Measurements from ENCODE around the gene TNFRSF18. TPM values are rescaled to one million over a fixed set of nuclear protein-coding genes. Genes with fewer than 3 reads are reported as not detected.
A peak's percentile ranks its signal among the peaks of the same experiment; 100 is the strongest.

The TNFRSF18 gene
- total RNA-seq, 3 donors from 2014 or later, result 1.6 to 2.2 (median 2.2) TPM

- H3K4me3 ChIP-seq, result no peak overlapping the region
- ATAC-seq, result no peak
- TF ChIP-seq CTCF (IDR thresholded peaks at IDR 0.05), result no peak
- H3K9me3 ChIP-seq, result no peaks in the 10 kb centered on the region
- peaks cover 18% of the 10 kb centered on the region for H3K4me1 ChIP-seq (ENCODE audit: low read depth)
- H3K36me3 ChIP-seq (ENCODE audit: low read depth), result no peaks in the 10 kb centered on the region
- no peak for DNase-seq
- intact Hi-C loops (cut with DNase I, micrococcal nuclease), result no loop called here
Measured at GRCh38 chr1:1155258-1155657, 51.1 kb downstream of the TNFRSF18 start.

- no peak for DNase-seq
- intact Hi-C loops (cut with DNase I, micrococcal nuclease), result no loop called here
- Histone ChIP-seq H3K4me3 (no peak overlapping the region), H3K9me3 (no peaks in the 10 kb centered on the region), H3K4me1 (ENCODE audit: low read depth) (peaks cover 23% of the 10 kb centered on the region), H3K36me3 (ENCODE audit: low read depth) (no peaks in the 10 kb centered on the region)
- no peak for ATAC-seq
- TF ChIP-seq CTCF (IDR thresholded peaks at IDR 0.05), result no peak
Measured at GRCh38 chr1:1153874-1154273, 52.5 kb downstream of the TNFRSF18 start.

Small RNA genes within 50 kb of the gene (microRNA-seq; reads per million reads assigned to microRNA genes)
- 8,134 reads per million, percentile 95 among the genes with 10 or more reads in this experiment for gene MIR200A
- gene MIR200B, result 31,805 reads per million, percentile 98 among the genes with 10 or more reads in this experiment
- 5,805 reads per million, percentile 92 among the genes with 10 or more reads in this experiment for gene MIR429

Other genes with a start within 250 kb of the TNFRSF18 start
- gene NOC2L, start 247.3 kb downstream of the TNFRSF18 start, total RNA-seq, result 10 to 100 TPM; 47.3 to 56.2 (median 54.6) TPM
- gene KLHL17, start 246.0 kb downstream of the TNFRSF18 start, total RNA-seq, result 10 to 100 TPM in 2 of 3 donors, 1 to 10 TPM in 1; 9.0 to 14.7 (median 11.0) TPM
- gene PLEKHN1, start 240.1 kb downstream of the TNFRSF18 start, total RNA-seq, result under 1 TPM; 0.23 to 0.99 (median 0.32) TPM
- gene PERM1, start 224.5 kb downstream of the TNFRSF18 start, total RNA-seq, result under 1 TPM in 1 of 3 donors, not detected in 2; 0.24 TPM
- gene HES4, start 206.5 kb downstream of the TNFRSF18 start, total RNA-seq, result 10 to 100 TPM; 10.3 to 22.7 (median 21.1) TPM
- gene ISG15, start 193.1 kb downstream of the TNFRSF18 start, total RNA-seq, result 10 to 100 TPM; 37.5 to 41.7 (median 38.7) TPM
- gene AGRN, start 186.5 kb downstream of the TNFRSF18 start, total RNA-seq, result 10 to 100 TPM; 32.0 to 54.4 (median 40.6) TPM
- gene RNF223, start 132.3 kb downstream of the TNFRSF18 start, total RNA-seq, result 1 to 10 TPM; 1.3 to 7.5 (median 2.1) TPM
- 10 to 100 TPM; 18.4 to 25.3 (median 24.0) TPM for gene C1orf159, start 90.5 kb downstream of the TNFRSF18 start, total RNA-seq
- gene TTLL10, start 32.7 kb downstream of the TNFRSF18 start, total RNA-seq, result 1 to 10 TPM in 2 of 3 donors, under 1 TPM in 1; 0.32 to 4.4 (median 1.8) TPM
- 1 to 10 TPM in 1 of 3 donors, under 1 TPM in 2; 0.69 to 1.2 (median 0.80) TPM for gene TNFRSF4, start 7.6 kb upstream of the TNFRSF18 start, total RNA-seq
- gene SDF4, start 25.4 kb upstream of the TNFRSF18 start, total RNA-seq, result 100 to 1,000 TPM; 169 to 257 (median 226) TPM
- gene B3GALT6, start 25.6 kb upstream of the TNFRSF18 start, total RNA-seq, result 10 to 100 TPM in 1 of 3 donors, 1 to 10 TPM in 2; 7.3 to 12.5 (median 9.0) TPM
- gene C1QTNF12, start 40.1 kb upstream of the TNFRSF18 start, total RNA-seq, result 10 to 100 TPM; 21.5 to 54.0 (median 36.5) TPM
- 10 to 100 TPM; 49.8 to 65.8 (median 61.1) TPM for gene UBE2J2, start 67.3 kb upstream of the TNFRSF18 start, total RNA-seq
- gene SCNN1D, start 73.8 kb upstream of the TNFRSF18 start, total RNA-seq, result 1 to 10 TPM; 3.5 to 5.4 (median 4.5) TPM
- gene ACAP3, start 101.3 kb upstream of the TNFRSF18 start, total RNA-seq, result 10 to 100 TPM; 42.1 to 76.9 (median 44.8) TPM
- 10 to 100 TPM; 12.4 to 15.9 (median 15.4) TPM for gene PUSL1, start 102.0 kb upstream of the TNFRSF18 start, total RNA-seq
- 100 to 1,000 TPM in 1 of 3 donors, 10 to 100 TPM in 2; 89.9 to 127 (median 95.5) TPM for gene INTS11, start 118.1 kb upstream of the TNFRSF18 start, total RNA-seq
- gene CPTP, start 118.2 kb upstream of the TNFRSF18 start, total RNA-seq, result 10 to 100 TPM; 41.2 to 77.9 (median 55.5) TPM
- 1 to 10 TPM in 1 of 3 donors, under 1 TPM in 2; 0.57 to 1.1 (median 0.96) TPM for gene TAS1R3, start 124.7 kb upstream of the TNFRSF18 start, total RNA-seq
- 10 to 100 TPM; 51.7 to 95.3 (median 73.1) TPM for gene DVL1, start 142.8 kb upstream of the TNFRSF18 start, total RNA-seq
- 10 to 100 TPM in 2 of 3 donors, 1 to 10 TPM in 1; 6.8 to 62.1 (median 20.8) TPM for gene MXRA8, start 152.0 kb upstream of the TNFRSF18 start, total RNA-seq
- 100 to 1,000 TPM; 150 to 180 (median 177) TPM for gene AURKAIP1, start 168.6 kb upstream of the TNFRSF18 start, total RNA-seq
- gene CCNL2, start 192.7 kb upstream of the TNFRSF18 start, total RNA-seq, result 100 to 1,000 TPM; 123 to 172 (median 151) TPM
- gene MRPL20, start 200.7 kb upstream of the TNFRSF18 start, total RNA-seq, result 100 to 1,000 TPM in 2 of 3 donors, 10 to 100 TPM in 1; 75.7 to 106 (median 105) TPM
- 10 to 100 TPM in 1 of 3 donors, 1 to 10 TPM in 1, under 1 TPM in 1; 0.81 to 11.3 (median 1.9) TPM for gene ANKRD65, start 214.7 kb upstream of the TNFRSF18 start, total RNA-seq
- gene VWA1, start 229.1 kb upstream of the TNFRSF18 start, total RNA-seq, result 10 to 100 TPM; 38.5 to 89.4 (median 74.3) TPM
- 1 to 10 TPM in 1 of 3 donors, under 1 TPM in 2; 0.35 to 1.4 (median 0.55) TPM for gene ATAD3C, start 243.1 kb upstream of the TNFRSF18 start, total RNA-seq